Smooth muscle cell (in vitro differentiated cells): Measurements from ENCODE around the gene BPNT1. TPM values are rescaled to one million over a fixed set of nuclear protein-coding genes. Genes with fewer than 3 reads are reported as not detected.
A peak's percentile ranks its signal among the peaks of the same experiment; 100 is the strongest.

ENCODE experiments used
- DNase-seq: peaks from one replicate; lab custom pipeline; 2025; ENCODE audit not compliant: unreplicated experiment; lab: John Stamatoyannopoulos, UW
- H2AFZ ChIP-seq: fragments of 200-600 bp; sonication (generic); 2 replicates; pipeline ENCODE4 v1.6.0; 2016; ENCODE audit warnings: antibody characterized with exemption, low read depth, mild to moderate bottlenecking
- H3F3A ChIP-seq: fragments of 200-600 bp; sonication (generic); 2 replicates; pipeline ENCODE4 v1.6.0; 2017; ENCODE audit warnings: antibody characterized with exemption, low read depth
- H3K27ac ChIP-seq: fragments of 200-600 bp; sonication (generic); 2 replicates; pipeline ENCODE4 v1.5.1; 2016; ENCODE audit warnings: low read depth, mild to moderate bottlenecking
- H3K27me3 ChIP-seq: fragments of 200-600 bp; sonication (generic); 2 replicates; pipeline ENCODE4 v1.6.1; 2016; ENCODE audit warnings: low read depth, mild to moderate bottlenecking
- H3K36me3 ChIP-seq: fragments of 200-600 bp; sonication (generic); 2 replicates; pipeline ENCODE4 v1.5.1; 2016; ENCODE audit warnings: low read depth
- H3K4me1 ChIP-seq: fragments of 200-600 bp; sonication (generic); 2 replicates; pipeline ENCODE4 v1.5.1; 2016; ENCODE audit warnings: low read depth
- H3K4me2 ChIP-seq: fragments of 200-600 bp; sonication (generic); 2 replicates; pipeline ENCODE4 v1.6.0; 2016; ENCODE audit warnings: mild to moderate bottlenecking
- H3K4me3 ChIP-seq: fragments of 200-600 bp; sonication (generic); 2 replicates; pipeline ENCODE4 v1.5.1; 2016; ENCODE audit warnings: mild to moderate bottlenecking
- H3K79me2 ChIP-seq: fragments of 200-600 bp; sonication (generic); 2 replicates; pipeline ENCODE4 v1.6.0; 2016; ENCODE audit warnings: low read depth, mild to moderate bottlenecking
- H3K9ac ChIP-seq: fragments of 200-600 bp; sonication (generic); 2 replicates; pipeline ENCODE4 v1.6.0; 2016; ENCODE audit warnings: low read depth
- H3K9me3 ChIP-seq: fragments of 200-600 bp; sonication (generic); replicated peaks from 2 replicates; pipeline ENCODE4 v1.5.1; 2016; ENCODE audit warnings: low read depth
- H4K20me1 ChIP-seq: fragments of 200-600 bp; sonication (generic); 2 replicates; pipeline ENCODE4 v1.6.0; 2016; ENCODE audit warnings: low read depth
- CTCF ChIP-seq: fragments of 200-600 bp; sonication (generic); IDR thresholded peaks from 2 replicates; pipeline ENCODE4 v1.5.1; 2017; ENCODE audit warnings: borderline replicate concordance, mild to moderate bottlenecking, antibody characterized with exemption; ENCODE audit not compliant: insufficient read depth, poor library complexity, severe bottlenecking
- whole genome bisulfite sequencing: methylation state at CpG from one replicate; pipeline ENCODE4 v1.1.7; 2016; ENCODE audit warnings: low lambda C conversion rate; 5-methylcytosine and 5-hydroxymethylcytosine counted together
- polyA plus RNA-seq: library from polyadenylated mRNA; unstranded; fragments of >200 nt; fragmentation: Nextera tagmentation; extraction: Ambion mirVana; gene quantifications from 2 replicates; pipeline ENCODE4 v1.2.1, GENCODE V29; 2016
- total RNA-seq: library from RNA; depleted of rRNA; stranded (reverse); fragments of >200 nt; gene quantifications from 2 replicates; pipeline ENCODE4 v1.2.3, GENCODE V29; 2014

BPNT1 gene
- total and polyA plus RNA-seq, 2 experiments from 2014 or later: 10.1 to 16.3 TPM

GRCh38 chr1:220045356-220046051 is 44.1 kb downstream of the BPNT1 start:
- Histone ChIP-seq H3K27me3 (no peaks in the 10 kb centered on the region), H3K79me2 (peaks cover 55% of the 10 kb centered on the region), H3K4me2 (peak overlapping the region; percentile 94), H4K20me1 (peaks cover 13% of the 10 kb centered on the region), H3K27ac (peak overlapping the region; percentile 61), H2AFZ (peak overlapping the region; percentile 93), H3K9ac (peak overlapping the region; percentile 75), H3K9me3 (no peaks in the 10 kb centered on the region), H3K36me3 (no peaks in the 10 kb centered on the region), H3K4me3 (peak overlapping the region; percentile 91), H3K4me1 (peaks cover 4% of the 10 kb centered on the region), H3F3A (no peaks in the 10 kb centered on the region)
- TF ChIP-seq CTCF: no peak
- DNase-seq: no peak
- 34% methylated on average over 17 of the region's 17 CpGs for WGBS

- Histone ChIP-seq H4K20me1 (peaks cover 17% of the 10 kb centered on the region), H3K27me3 (no peaks in the 10 kb centered on the region), H3F3A (no peaks in the 10 kb centered on the region), H3K4me3 (peak overlapping the region; percentile 91), H3K27ac (no peak overlapping the region), H3K79me2 (peaks cover 62% of the 10 kb centered on the region), H3K9ac (no peak overlapping the region), H3K4me2 (peak overlapping the region; percentile 94), H3K36me3 (no peaks in the 10 kb centered on the region), H3K4me1 (peaks cover 4% of the 10 kb centered on the region), H3K9me3 (no peaks in the 10 kb centered on the region), H2AFZ (no peak overlapping the region)
- 88% methylated on average over 4 of the region's 4 CpGs for WGBS
- no peak for DNase-seq
- TF ChIP-seq CTCF: no peak
Measured at GRCh38 chr1:220044678-220045355, 44.8 kb downstream of the BPNT1 start.

- H3K4me3 ChIP-seq: no peak overlapping the region
- no peaks in the 10 kb centered on the region for H3K9me3 ChIP-seq
- H3K4me1 ChIP-seq: peaks cover 4% of the 10 kb centered on the region
- no peaks in the 10 kb centered on the region for H3F3A ChIP-seq
- DNase-seq: no peak
- 92% methylated on average over 2 of the region's 2 CpGs for WGBS
- H3K36me3 ChIP-seq: peaks cover 2% of the 10 kb centered on the region
- H3K79me2 ChIP-seq: peaks cover 64% of the 10 kb centered on the region
- no peak overlapping the region for H2AFZ ChIP-seq
- H3K9ac ChIP-seq: no peak overlapping the region
- TF ChIP-seq CTCF: no peak
- no peaks in the 10 kb centered on the region for H3K27me3 ChIP-seq
- peak overlapping the region; percentile 24 for H3K4me2 ChIP-seq
- peaks cover 23% of the 10 kb centered on the region for H4K20me1 ChIP-seq
- no peak overlapping the region for H3K27ac ChIP-seq
Measured at GRCh38 chr1:220043646-220044045, 45.9 kb downstream of the BPNT1 start.
